GM12801 (cell line): ENCODE results near the gene SIRPB1.

Experiments used
- TF ChIP-seq, protein P1 (sequence below): IDR thresholded peaks from one replicate; pipeline ENCODE4 v1.5.1; 2011; ENCODE audit warnings: control low read depth; ENCODE audit not compliant: insufficient read length; ENCODE audit errors: extremely low read depth

SIRPB1 gene

DNA sequence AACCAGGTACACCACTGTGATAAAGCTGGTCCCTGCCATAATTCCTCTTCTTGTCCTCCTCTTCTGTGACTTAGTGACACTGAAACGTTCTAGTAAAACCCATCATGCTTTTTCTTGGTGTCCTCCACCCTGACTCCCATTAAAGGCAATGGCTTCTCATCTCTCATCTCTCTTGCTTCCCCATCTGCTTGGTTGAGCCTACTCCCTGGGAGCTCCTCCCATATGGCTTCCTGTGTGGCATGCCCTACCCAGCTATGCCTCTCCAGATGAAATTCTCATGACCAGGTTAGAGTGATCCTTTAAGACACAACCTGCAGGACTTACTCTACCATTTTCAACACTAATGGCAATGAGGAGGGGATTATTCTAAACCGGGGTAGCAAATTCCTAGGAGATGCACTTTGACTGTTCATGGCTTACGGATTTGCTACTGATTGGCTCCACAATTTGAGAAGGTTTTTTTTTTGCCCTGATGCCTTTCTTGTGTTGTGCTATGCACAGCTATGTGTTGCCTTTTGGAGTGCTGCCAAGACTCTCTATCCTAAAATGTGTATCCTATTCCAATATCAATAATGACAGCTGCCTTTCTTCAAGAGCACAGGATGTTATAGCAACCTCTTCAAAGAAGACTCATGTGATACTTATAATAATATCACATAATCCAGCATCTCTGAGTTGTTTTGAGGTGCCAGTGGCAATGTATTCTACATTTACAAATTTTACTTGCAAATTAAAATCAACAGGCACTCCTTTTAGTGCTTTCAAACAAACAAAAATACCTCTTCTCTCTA lies 31.7 kb upstream of the SIRPB1 start:
- TF ChIP-seq, protein P1, sequence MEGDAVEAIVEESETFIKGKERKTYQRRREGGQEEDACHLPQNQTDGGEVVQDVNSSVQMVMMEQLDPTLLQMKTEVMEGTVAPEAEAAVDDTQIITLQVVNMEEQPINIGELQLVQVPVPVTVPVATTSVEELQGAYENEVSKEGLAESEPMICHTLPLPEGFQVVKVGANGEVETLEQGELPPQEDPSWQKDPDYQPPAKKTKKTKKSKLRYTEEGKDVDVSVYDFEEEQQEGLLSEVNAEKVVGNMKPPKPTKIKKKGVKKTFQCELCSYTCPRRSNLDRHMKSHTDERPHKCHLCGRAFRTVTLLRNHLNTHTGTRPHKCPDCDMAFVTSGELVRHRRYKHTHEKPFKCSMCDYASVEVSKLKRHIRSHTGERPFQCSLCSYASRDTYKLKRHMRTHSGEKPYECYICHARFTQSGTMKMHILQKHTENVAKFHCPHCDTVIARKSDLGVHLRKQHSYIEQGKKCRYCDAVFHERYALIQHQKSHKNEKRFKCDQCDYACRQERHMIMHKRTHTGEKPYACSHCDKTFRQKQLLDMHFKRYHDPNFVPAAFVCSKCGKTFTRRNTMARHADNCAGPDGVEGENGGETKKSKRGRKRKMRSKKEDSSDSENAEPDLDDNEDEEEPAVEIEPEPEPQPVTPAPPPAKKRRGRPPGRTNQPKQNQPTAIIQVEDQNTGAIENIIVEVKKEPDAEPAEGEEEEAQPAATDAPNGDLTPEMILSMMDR, result no peak

DNA sequence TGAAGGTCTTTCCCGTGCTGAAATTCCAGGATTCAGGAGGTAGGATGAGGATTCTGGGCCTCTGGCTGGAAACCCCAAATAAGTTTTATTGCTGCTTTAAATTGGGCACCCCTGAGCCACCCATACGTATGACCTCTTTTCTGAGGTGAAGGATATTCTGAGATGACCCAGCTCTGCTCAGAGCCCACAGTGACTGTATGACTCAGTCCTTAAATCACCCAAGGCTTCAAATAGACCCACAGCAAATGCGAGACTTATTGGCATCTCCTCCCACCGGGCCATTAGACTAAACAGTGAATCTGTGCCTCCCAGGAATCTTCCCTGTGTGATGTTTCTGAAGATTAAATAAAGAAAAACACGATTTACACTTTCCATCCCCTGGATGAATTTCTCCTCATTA lies 28.3 kb upstream of the SIRPB1 start:
- TF ChIP-seq, protein P1, result no peak

DNA sequence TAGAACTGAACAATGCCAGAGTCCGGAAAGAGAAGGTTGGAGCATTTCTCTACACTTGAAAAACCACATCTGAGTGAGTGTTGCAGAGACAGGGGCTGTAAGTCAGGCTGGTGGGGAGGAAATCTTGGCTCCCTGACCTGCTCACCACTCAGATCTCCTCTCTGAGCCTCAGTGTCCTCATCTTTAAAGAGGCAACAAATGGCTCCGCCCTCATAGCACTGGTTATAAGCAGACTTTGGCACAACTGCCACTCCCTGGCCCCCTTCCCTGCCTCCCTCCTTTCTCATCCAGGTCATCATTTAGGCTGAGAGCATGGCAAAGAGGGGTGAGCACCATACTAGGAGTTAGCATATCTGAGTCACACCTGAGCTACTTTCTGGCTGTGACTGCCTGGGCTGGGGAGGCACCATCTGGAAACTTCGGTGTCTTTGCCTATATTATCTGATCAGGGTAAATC lies 27.2 kb upstream of the SIRPB1 start:
- TF ChIP-seq, protein P1, result no peak

DNA sequence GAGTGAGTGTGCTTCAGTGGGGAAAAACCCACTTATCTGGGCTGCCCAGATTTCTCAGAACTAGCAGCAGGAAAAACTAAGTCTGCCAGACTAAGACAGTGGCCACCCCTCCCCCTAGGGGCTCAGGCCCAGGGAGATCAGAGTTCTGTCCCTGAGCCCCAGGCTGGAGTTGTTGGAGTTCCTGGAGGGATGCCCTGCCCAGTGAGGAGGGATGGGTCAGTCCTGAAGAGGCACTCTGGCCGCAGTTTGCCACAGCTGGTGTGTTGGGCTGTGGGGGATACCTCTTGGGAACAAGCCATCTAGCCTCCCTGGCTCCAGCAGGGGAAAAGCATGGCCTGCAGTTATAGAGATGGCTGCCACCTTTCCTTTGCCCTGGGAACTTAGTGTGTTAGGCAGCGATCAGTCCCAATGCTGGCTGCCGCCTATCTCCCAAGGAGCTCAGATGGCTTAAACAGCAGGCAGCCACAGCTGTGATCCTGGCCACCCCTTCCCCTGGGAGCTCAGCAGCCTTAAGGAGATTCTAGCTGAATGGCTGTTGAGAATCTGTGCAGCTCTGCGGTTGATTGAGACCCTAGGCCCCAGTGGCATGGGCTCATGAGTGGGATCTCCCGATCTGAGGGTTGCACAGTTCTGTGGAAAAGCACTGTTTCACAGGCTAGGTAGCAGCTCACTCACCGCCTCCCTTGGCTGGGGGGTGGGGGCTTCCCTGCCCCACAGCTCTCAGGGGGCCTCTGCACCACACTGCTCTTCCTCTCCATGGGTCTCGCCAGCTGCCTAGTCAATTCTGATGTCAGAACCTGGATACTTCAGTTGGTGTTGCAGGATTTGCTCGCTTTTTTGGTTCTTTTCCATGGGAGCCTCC lies 24.5 kb upstream of the SIRPB1 start:
- TF ChIP-seq, protein P1, result no peak

DNA sequence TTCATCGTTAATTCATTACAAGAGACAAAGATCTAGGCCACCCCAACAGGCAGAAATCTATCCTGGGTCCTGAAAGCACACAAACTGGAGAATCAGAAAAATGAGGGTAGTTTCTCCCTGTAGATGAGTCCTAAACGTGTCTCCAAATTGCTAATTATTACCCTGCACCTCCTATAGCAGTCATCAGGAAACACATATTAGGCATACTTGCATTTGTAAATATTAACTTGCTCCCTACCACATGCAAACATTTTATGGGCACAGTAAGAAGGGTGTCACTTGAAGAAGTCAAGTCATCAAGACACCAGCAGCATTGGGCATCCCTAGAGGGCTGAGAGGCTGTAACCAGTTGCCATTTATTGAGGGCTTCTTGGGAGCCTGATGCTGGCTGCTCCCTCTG lies 17.9 kb upstream of the SIRPB1 start:
- TF ChIP-seq, protein P1, result no peak

DNA sequence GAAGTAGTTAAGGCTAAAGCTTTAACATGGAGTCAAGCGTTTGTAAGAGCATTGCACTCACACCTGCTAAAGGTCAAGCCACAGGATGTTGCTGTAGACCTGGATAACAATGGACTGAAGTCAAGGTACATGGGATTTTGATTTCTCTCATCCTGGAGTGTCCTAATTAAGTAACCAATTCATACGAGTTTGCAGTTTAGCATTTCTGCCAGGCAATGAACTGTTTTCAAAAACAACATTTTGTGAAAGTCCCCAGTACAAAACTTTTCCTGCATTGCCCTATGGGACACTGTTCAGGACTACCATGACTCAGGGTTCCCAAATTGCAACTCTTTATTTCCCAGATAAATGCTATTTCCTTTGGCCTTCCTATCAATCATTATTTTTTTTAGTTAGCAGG lies 17.4 kb upstream of the SIRPB1 start:
- TF ChIP-seq, protein P1, result no peak

DNA sequence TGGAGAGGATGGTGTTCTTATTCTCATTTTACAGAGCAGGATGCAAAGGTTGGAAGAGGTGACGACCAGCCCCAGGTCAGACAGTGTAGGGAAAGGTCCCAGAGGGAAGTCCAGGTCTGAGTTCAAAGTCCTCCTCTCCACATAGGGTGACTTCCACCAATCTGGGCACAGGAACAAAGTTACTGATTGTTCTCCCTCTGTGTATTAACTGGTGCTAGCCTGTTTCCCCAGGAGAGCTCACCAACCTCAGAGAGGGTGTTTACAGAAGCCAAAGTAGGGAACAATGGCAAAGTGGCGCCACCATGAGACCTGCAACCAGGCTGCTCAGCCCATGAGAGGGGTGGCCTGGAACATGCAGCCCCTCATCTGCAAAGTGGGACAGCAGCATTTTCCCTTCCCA lies 16.8 kb upstream of the SIRPB1 start:
- TF ChIP-seq, protein P1, result no peak
